HCT116 (cell line): Measurements from ENCODE around the gene CYP1A1. TPM values are rescaled to one million over a fixed set of nuclear protein-coding genes. Genes with fewer than 3 reads are reported as not detected.

Source experiments
- ATAC-seq: fragments of 200-7000 bp; cut with Tn5 transposase; 2 replicates; pipeline ENCODE4 v1.9.1; 2020; ENCODE audit warnings: mild to moderate bottlenecking, moderate library complexity
- BruUV-seq: library from RNA; stranded (reverse); fragments of 400-500 nt; replicated peaks from 2 replicates; lab custom pipeline; 2021; lab: Mats Ljungman, UMichigan
- CTCF ChIA-PET: fragments of 300-600 bp; sonication (Branson Sonifier 250); formaldehyde crosslinking; loops from one replicate; lab custom pipeline; 2021; ENCODE audit warnings: antibody characterized with exemption; lab: Charles Lee
- POLR2A ChIA-PET: fragments of 300-600, 350-600 bp; sonication (Branson Sonifier 250); formaldehyde crosslinking; loops from one replicate; lab custom pipeline; 2021; ENCODE audit warnings: antibody characterized with exemption; lab: Charles Lee
- RAD21 ChIA-PET, 2 experiments: fragments of 300-600 bp; sonication (Branson Sonifier 250); formaldehyde crosslinking; loops; one replicate each; lab custom pipeline; 2023; ENCODE audit warnings: low total read pairs in 2 of 2; ENCODE audit not compliant: uncharacterized antibody in 2 of 2, unreplicated experiment in 2 of 2, low non-redundant PET in 1 of 2; lab: Charles Lee
- DNase-seq: peaks from one replicate; pipeline ENCODE4 v3.0.0-alpha.2; 2010; ENCODE audit warnings: low read depth, low spot score
- H2AFZ ChIP-seq: fragments of 200-600 bp; shearing (Covaris generic), sonication (generic); 2 replicates; pipeline ENCODE4 v1.6.1; 2017; ENCODE audit warnings: low read depth, mixed run types, mixed read lengths, antibody characterized with exemption, low read length; ENCODE audit not compliant: poor library complexity, severe bottlenecking
- H3K27ac ChIP-seq: 2 replicates; pipeline ENCODE4 v1.5.1; 2012; ENCODE audit warnings: low read depth, low read length
- H3K27me3 ChIP-seq: fragments of 200-600 bp; sonication (generic); 2 replicates; pipeline ENCODE4 v1.6.1; 2016; ENCODE audit warnings: mixed run types, low read length, mixed read lengths; ENCODE audit not compliant: insufficient read depth
- H3K36me3 ChIP-seq, 2 experiments: fragments of 200-500 bp in 1 of 2; fragments of 200-600 bp in 1 of 2; sonication (Bioruptor generic) in 1 of 2; sonication (generic) in 1 of 2; 2 replicates each; pipeline versions ENCODE4 v1.5.1 to v1.6.1; 2014 to 2016; ENCODE audit warnings: low read length in 2 of 2, inconsistent platforms in 1 of 2, mixed read lengths in 1 of 2, mixed run types in 1 of 2; ENCODE audit not compliant: insufficient read depth in 2 of 2, control insufficient read depth in 1 of 2
- H3K4me1 ChIP-seq, 2 experiments: fragments of 200-600 bp in 1 of 2; sonication (generic) in 1 of 2; 2 replicates each; pipeline versions ENCODE4 v1.5.1 to v1.6.1; 2012 to 2017; ENCODE audit warnings: low read length in 2 of 2, inconsistent platforms in 1 of 2, mild to moderate bottlenecking in 1 of 2, mixed read lengths in 1 of 2, mixed run types in 1 of 2, moderate library complexity in 1 of 2; ENCODE audit not compliant: insufficient read depth in 2 of 2, control insufficient read depth in 1 of 2
- H3K4me2 ChIP-seq: fragments of 200-600 bp; sonication (generic); 2 replicates; pipeline ENCODE4 v1.6.1; 2017; ENCODE audit warnings: mixed run types, low read length, mixed read lengths
- H3K4me3 ChIP-seq, 2 experiments: fragments of 200-600 bp in 1 of 2; sonication (generic) in 1 of 2; replicated peaks in 1 of 2; 2 replicates each; pipeline ENCODE4 v1.5.1; 2011 to 2016; ENCODE audit warnings: low read length in 2 of 2, control low read depth in 1 of 2, low read depth in 1 of 2, mild to moderate bottlenecking in 1 of 2, mixed read lengths in 1 of 2, mixed run types in 1 of 2
- H3K79me2 ChIP-seq: fragments of 200-600 bp; sonication (generic); 2 replicates; pipeline ENCODE4 v1.6.1; 2017; ENCODE audit warnings: mild to moderate bottlenecking, mixed run types, low read length, moderate library complexity, mixed read lengths; ENCODE audit not compliant: insufficient read depth
- H3K9ac ChIP-seq: fragments of 200-600 bp; sonication (generic); 2 replicates; pipeline ENCODE4 v1.6.1; 2016; ENCODE audit warnings: low read length, mixed read lengths
- H3K9me2 ChIP-seq: fragments of 200-600 bp; sonication (generic), shearing (Covaris generic); 2 replicates; pipeline ENCODE4 v1.6.1; 2017; ENCODE audit warnings: mixed run types, mild to moderate bottlenecking, moderate library complexity; ENCODE audit not compliant: insufficient read depth
- H3K9me3 ChIP-seq, 2 experiments: fragments of 200-500 bp in 1 of 2; fragments of 200-600 bp in 1 of 2; sonication (Bioruptor generic) in 1 of 2; sonication (generic) in 1 of 2; 2 replicates each; pipeline ENCODE4 v1.6.1; 2014 to 2017; ENCODE audit warnings: low read length in 2 of 2, mixed read lengths in 2 of 2, inconsistent platforms in 1 of 2, low read depth in 1 of 2, mild to moderate bottlenecking in 1 of 2, mixed run types in 1 of 2, moderate library complexity in 1 of 2; ENCODE audit not compliant: control insufficient read depth in 1 of 2, insufficient read depth in 1 of 2
- H4K20me1 ChIP-seq: fragments of 200-600 bp; sonication (generic), shearing (Covaris generic); 2 replicates; pipeline ENCODE4 v1.6.1; 2017; ENCODE audit warnings: mixed run types, mild to moderate bottlenecking, moderate library complexity; ENCODE audit not compliant: insufficient read depth
- EZH2phosphoT487 ChIP-seq: fragments of 200-600 bp; IDR thresholded peaks from 2 replicates; pipeline ENCODE4 v1.6.1; 2018; ENCODE audit warnings: antibody characterized with exemption, borderline replicate concordance
- JUND ChIP-seq: IDR thresholded peaks from 2 replicates; pipeline ENCODE4 v1.6.1; 2012
- POLR2AphosphoS5 ChIP-seq: IDR thresholded peaks from 2 replicates; pipeline ENCODE4 v1.6.1; 2011; ENCODE audit warnings: mild to moderate bottlenecking, low read depth, low read length, moderate library complexity
- SIN3A ChIP-seq: IDR thresholded peaks from 2 replicates; pipeline ENCODE4 v1.6.1; 2012; ENCODE audit warnings: low read depth
- SP1 ChIP-seq: IDR thresholded peaks from 2 replicates; pipeline ENCODE4 v1.6.1; 2012; ENCODE audit warnings: low read depth
- YY1 ChIP-seq: IDR thresholded peaks from 2 replicates; pipeline ENCODE4 v1.6.1; 2011; ENCODE audit warnings: low read length, low read depth, moderate library complexity, mild to moderate bottlenecking; ENCODE audit not compliant: insufficient replicate concordance; ENCODE audit errors: extremely low read depth
- intact Hi-C: fragments of 100-400 bp; cut with micrococcal nuclease; formaldehyde crosslinking; loops from 2 replicates; pipeline ENCODE4 v1.10.0; 2022
- total RNA-seq: library from RNA; stranded (reverse); gene quantifications from one replicate; pipeline ENCODE4 v1.2.1, GENCODE V29; 2021; ENCODE audit not compliant: unreplicated experiment
- TF ChIP-seq, protein P1 (sequence below): IDR thresholded peaks from 2 replicates; pipeline ENCODE4 v1.6.1; 2011; ENCODE audit warnings: mild to moderate bottlenecking, low read length, moderate library complexity; ENCODE audit not compliant: insufficient replicate concordance; ENCODE audit errors: extremely low read depth
- TF ChIP-seq, protein P2 (sequence below): IDR thresholded peaks from 2 replicates; pipeline ENCODE4 v1.6.1; 2012

CYP1A1 gene
- total RNA-seq, 1 experiment from 2014 or later, result 1.5 TPM

DNA sequence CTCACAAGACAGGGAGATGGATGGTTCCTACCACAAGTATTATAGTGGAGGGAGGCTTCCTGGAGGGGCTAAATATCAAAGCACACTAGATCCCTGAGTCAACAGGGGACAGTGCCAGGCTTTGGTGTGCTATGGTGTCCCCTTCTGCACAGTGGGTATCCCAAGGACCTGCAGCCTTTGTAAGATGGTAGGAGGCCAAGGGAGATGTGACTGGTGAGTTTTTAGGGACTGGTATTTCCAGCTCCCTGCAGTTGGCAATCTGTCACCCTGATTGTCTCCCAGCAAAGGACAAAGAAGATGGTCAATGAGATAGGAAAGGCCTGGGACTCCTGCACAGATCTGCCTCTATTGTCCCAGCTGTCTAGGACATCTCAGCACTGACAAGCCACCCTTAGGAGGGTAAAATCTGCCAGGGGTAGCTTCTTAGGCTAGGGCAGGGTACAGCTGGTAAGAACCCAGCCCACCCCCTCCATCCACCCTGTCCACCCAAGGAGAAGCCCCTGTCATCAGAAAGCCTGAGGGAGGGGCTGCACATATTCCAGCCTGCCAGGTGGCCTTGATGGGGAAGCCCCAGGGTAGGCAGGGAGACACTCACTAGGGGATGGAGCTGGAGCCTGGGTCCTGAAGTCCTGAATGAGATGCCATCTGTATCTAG lies 631 bp downstream of the CYP1A1 start:
- H3K4me1 ChIP-seq, result peaks cover 22 to 39% of the 10 kb centered on the region in 2 experiments
- intact Hi-C loops, result no loop called here
- no TSS peak for BruUV-seq
- peak overlapping the region in 1 of 2 experiments; percentile 71; a peak in 2 of 4 replicates for H3K4me3 ChIP-seq
- ChIA-PET CTCF (interaction anchor here (0.9 to 1.4 kb wide), 3 partner anchors 43 to 343 kb away, joined by 3 to 4 read pairs (median 3); no protein-coding TSS in a partner anchor), POLR2A (interaction anchor here (2.5 kb wide), 1 partner anchor 35 kb away, joined by 10 read pairs; no protein-coding TSS in a partner anchor), RAD21 (interaction anchor here in 1 of 2 experiments (0.6 kb wide), 1 partner anchor 60 kb away, joined by 3 read pairs; no protein-coding TSS in a partner anchor)
- H3K36me3 ChIP-seq, result no peaks in the 10 kb centered on the region
- no peak overlapping the region for H2AFZ ChIP-seq
- no peak overlapping the region; the same call in 1 of the 2 replicates for H3K9ac ChIP-seq
- TF ChIP-seq, protein P1, sequence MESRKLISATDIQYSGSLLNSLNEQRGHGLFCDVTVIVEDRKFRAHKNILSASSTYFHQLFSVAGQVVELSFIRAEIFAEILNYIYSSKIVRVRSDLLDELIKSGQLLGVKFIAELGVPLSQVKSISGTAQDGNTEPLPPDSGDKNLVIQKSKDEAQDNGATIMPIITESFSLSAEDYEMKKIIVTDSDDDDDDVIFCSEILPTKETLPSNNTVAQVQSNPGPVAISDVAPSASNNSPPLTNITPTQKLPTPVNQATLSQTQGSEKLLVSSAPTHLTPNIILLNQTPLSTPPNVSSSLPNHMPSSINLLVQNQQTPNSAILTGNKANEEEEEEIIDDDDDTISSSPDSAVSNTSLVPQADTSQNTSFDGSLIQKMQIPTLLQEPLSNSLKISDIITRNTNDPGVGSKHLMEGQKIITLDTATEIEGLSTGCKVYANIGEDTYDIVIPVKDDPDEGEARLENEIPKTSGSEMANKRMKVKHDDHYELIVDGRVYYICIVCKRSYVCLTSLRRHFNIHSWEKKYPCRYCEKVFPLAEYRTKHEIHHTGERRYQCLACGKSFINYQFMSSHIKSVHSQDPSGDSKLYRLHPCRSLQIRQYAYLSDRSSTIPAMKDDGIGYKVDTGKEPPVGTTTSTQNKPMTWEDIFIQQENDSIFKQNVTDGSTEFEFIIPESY, result no peak
- no peak for TF ChIP-seq SIN3A
- no peaks in the 10 kb centered on the region for H3K9me3 ChIP-seq
- H4K20me1 ChIP-seq, result no peaks in the 10 kb centered on the region
- no peaks in the 10 kb centered on the region for H3K79me2 ChIP-seq
- DNase-seq, result no peak
- no peak; the same call in 1 of the 2 replicates for ATAC-seq
- H3K9me2 ChIP-seq, result no peaks in the 10 kb centered on the region
- no peaks in the 10 kb centered on the region for H3K27me3 ChIP-seq
- peak overlapping the region; percentile 100 for H3K4me2 ChIP-seq
- H3K27ac ChIP-seq, result peak overlapping the region; percentile 39; the same call in 1 of the 2 replicates

DNA sequence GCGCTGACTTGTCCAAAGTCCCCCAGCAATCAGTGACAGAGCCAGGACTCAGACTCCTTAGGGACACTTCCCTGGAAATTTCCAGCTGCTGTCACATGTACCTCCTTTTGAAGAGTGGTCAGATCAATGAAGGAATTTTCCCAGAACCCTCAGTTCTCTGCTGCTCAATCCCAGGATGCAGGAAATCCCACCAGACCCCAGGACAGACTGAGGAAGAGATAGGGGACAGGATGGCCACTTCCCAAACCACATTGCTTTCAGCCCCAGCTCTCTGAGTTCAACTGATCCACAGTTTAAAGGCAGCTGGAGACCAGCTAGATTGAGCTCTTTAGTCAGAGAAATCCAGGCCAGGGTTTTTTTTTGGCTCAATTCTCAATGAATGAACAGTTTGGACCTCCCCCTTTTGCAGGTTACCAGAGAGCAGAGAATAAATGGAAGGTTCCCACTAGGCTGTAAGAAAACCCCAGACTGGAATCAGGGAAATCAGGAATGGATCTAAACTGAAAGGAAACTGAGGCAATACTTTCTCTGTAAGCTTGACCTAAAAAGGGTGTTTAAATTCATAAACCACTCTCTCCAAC lies 1.5 kb downstream of the CYP1A1 start:
- ATAC-seq, result peak; percentile 55
- intact Hi-C loops, result no loop called here
- Histone ChIP-seq H3K9me3 (no peaks in the 10 kb centered on the region), H3K9ac (peak overlapping the region; percentile 21), H3K9me2 (no peaks in the 10 kb centered on the region), H3K4me1 (peaks cover 22 to 39% of the 10 kb centered on the region in 2 experiments), H3K4me2 (peak overlapping the region; percentile 100), H2AFZ (peak overlapping the region; percentile 48), H3K4me3 (no peak overlapping the region), H3K79me2 (no peaks in the 10 kb centered on the region), H3K36me3 (no peaks in the 10 kb centered on the region), H3K27ac (peak overlapping the region; percentile 3; the same call in 1 of the 2 replicates), H4K20me1 (no peaks in the 10 kb centered on the region), H3K27me3 (no peaks in the 10 kb centered on the region)
- ChIA-PET POLR2A (interaction anchor here (2.5 kb wide), 1 partner anchor 36 kb away, joined by 10 read pairs; no protein-coding TSS in a partner anchor), CTCF (interaction anchor here (0.6 kb wide), 1 partner anchor 103 kb away, joined by 4 read pairs; no protein-coding TSS in a partner anchor), RAD21 (interaction anchor here in 1 of 2 experiments (0.9 kb wide), 1 partner anchor 45 kb away, joined by 4 read pairs; no protein-coding TSS in a partner anchor)
- TF ChIP-seq YY1 (peak; percentile 63), SP1 (peak; percentile 96), EZH2phosphoT487 (no peak), POLR2AphosphoS5 (no peak), JUND (peak; percentile 82)
- TF ChIP-seq, protein P2, sequence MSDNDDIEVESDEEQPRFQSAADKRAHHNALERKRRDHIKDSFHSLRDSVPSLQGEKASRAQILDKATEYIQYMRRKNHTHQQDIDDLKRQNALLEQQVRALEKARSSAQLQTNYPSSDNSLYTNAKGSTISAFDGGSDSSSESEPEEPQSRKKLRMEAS, result peak; percentile 14; the same call in 1 of the 2 replicates
- BruUV-seq, result no TSS peak
- DNase-seq, result peak; percentile 77
